Natural killer cell (primary cell): ENCODE results near the gene WWTR1. TPM values are rescaled to one million over a fixed set of nuclear protein-coding genes. Genes with fewer than 3 reads are reported as not detected.

Experiments
- ATAC-seq, 3 donors: fragments of 150-1000 bp in 2 of 3; fragments of 200-7000 bp in 1 of 3; cut with Tn5 transposase; 1 replicate in 1 of 3; 2 replicates in 2 of 3; pipeline ENCODE4 v1.10.0; 2021; ENCODE audit warnings: mild to moderate bottlenecking in 2 of 3, moderate library complexity in 2 of 3
- DNase-seq, 2 donors: peaks; one replicate each; pipeline versions ENCODE4 v3.0.0 to v3.0.0-alpha.2; 2013 to 2021; ENCODE audit warnings: mixed read lengths in 1 of 2
- H3K27ac ChIP-seq: one replicate; pipeline ENCODE4 v1.5.1; 2013; ENCODE audit warnings: mild to moderate bottlenecking, low read length
- H3K27me3 ChIP-seq: one replicate; pipeline ENCODE4 v1.6.1; 2013; ENCODE audit warnings: low read length; ENCODE audit not compliant: control insufficient read depth, insufficient read depth
- H3K36me3 ChIP-seq: one replicate; pipeline ENCODE4 v1.6.1; 2013; ENCODE audit warnings: low read length; ENCODE audit not compliant: control insufficient read depth, insufficient read depth
- H3K4me1 ChIP-seq: one replicate; pipeline ENCODE4 v1.6.1; 2013; ENCODE audit warnings: low read length; ENCODE audit not compliant: control insufficient read depth, insufficient read depth
- H3K4me3 ChIP-seq: one replicate; pipeline ENCODE4 v1.5.1; 2013; ENCODE audit warnings: low read length
- H3K9me3 ChIP-seq: one replicate; pipeline ENCODE4 v1.6.1; 2013; ENCODE audit warnings: low read length; ENCODE audit not compliant: control insufficient read depth, insufficient read depth
- H3K27ac Mint-ChIP-seq, 2 donors: one replicate each; pipeline ENCODE4 v1.8.0; 2022; ENCODE audit warnings: mild to moderate bottlenecking in 2 of 2, mixed read lengths in 2 of 2, moderate library complexity in 1 of 2
- H3K27me3 Mint-ChIP-seq, 2 donors: one replicate each; pipeline ENCODE4 v1.8.0; 2022; ENCODE audit warnings: low read depth in 2 of 2, mixed read lengths in 2 of 2
- H3K36me3 Mint-ChIP-seq: one replicate; pipeline ENCODE4 v1.8.0; 2022; ENCODE audit warnings: mixed read lengths
- H3K4me1 Mint-ChIP-seq, 2 donors: one replicate each; pipeline ENCODE4 v1.8.0; 2022; ENCODE audit warnings: mixed read lengths in 2 of 2
- H3K4me3 Mint-ChIP-seq: one replicate; pipeline ENCODE4 v1.8.0; 2022; ENCODE audit warnings: mild to moderate bottlenecking, moderate library complexity, mixed read lengths
- H3K9me3 Mint-ChIP-seq, 2 donors: one replicate each; pipeline ENCODE4 v1.8.0; 2022; ENCODE audit warnings: mixed read lengths in 2 of 2
- CTCF ChIP-seq: fragments of 200-600 bp; IDR thresholded peaks from one replicate; pipeline ENCODE4 v1.8.0; 2022; ENCODE audit warnings: antibody characterized with exemption
- WGBS: methylation state at CpG from one replicate; pipeline ENCODE4 v1.1.7; 2013; ENCODE audit warnings: missing lambda C conversion rate; ENCODE audit not compliant: insufficient coverage; 5-methylcytosine and 5-hydroxymethylcytosine counted together
- intact Hi-C: fragments of 100-400 bp; cut with micrococcal nuclease; formaldehyde crosslinking; loops from one replicate; pipeline ENCODE4 v1.14.2; 2022
- total RNA-seq, 4 donors: library from RNA; stranded (reverse); fragments of 120-200 nt in 1 of 4; gene quantifications; one replicate each; pipeline versions ENCODE4 v1.2.3 to v1.2.4, GENCODE V29; 2013 to 2022

The WWTR1 gene
- total RNA-seq, 3 donors from 2014 or later (not counting 1 experiment from before 2014, with no cell fraction given): 0.72 to 1.1 (median 0.73) TPM

DNA sequence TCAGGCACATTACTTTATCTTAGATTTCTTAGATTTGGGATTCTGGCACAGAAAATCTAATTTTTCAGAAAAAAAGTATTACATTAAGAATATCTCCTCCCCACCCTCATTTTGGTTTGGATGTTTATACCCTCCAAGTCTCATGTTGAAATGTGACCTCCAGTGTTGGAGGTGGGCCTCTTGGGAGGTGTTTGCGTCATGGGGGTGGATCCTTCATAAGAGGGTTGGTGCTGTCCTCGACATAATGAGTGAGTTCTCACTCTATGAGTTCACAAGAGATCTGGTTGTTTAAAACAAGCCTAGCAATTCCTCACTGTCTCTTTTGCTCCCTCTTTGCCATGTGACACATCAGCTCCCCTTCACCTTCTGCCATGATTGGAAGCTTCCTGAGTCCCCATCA, 45.6 kb upstream of the WWTR1 start:
- no peaks in the 10 kb centered on the region for H3K27me3 ChIP-seq
- Mint-ChIP-seq H3K4me3 (no peak overlapping the region), H3K9me3 (peaks cover 0 to 3% of the 10 kb centered on the region in 2 donors), H3K27me3 (no peaks in the 10 kb centered on the region), H3K36me3 (no peaks in the 10 kb centered on the region), H3K4me1 (no peaks in the 10 kb centered on the region), H3K27ac (no peak overlapping the region)
- H3K9me3 ChIP-seq: peaks cover 4% of the 10 kb centered on the region
- DNase-seq (no peak), ATAC-seq (no peak)
- no peaks in the 10 kb centered on the region for H3K36me3 ChIP-seq
- no peaks in the 10 kb centered on the region for H3K4me1 ChIP-seq
- intact Hi-C loops: no loop called here
- H3K4me3 ChIP-seq: no peak overlapping the region
- no peak for TF ChIP-seq CTCF
- WGBS: 94% methylated on average over 2 of the region's 2 CpGs
- no peak overlapping the region for H3K27ac ChIP-seq

- Mint-ChIP-seq H3K36me3 (no peaks in the 10 kb centered on the region), H3K4me3 (no peak overlapping the region), H3K9me3 (peaks cover 0 to 3% of the 10 kb centered on the region in 2 donors), H3K27ac (no peak overlapping the region), H3K27me3 (no peaks in the 10 kb centered on the region), H3K4me1 (no peaks in the 10 kb centered on the region)
- DNase-seq: peak in 1 of 2 donors; percentile 2
- intact Hi-C loops: no loop called here
- Histone ChIP-seq H3K36me3 (no peaks in the 10 kb centered on the region), H3K4me1 (no peaks in the 10 kb centered on the region), H3K9me3 (peaks cover 10% of the 10 kb centered on the region), H3K27ac (no peak overlapping the region), H3K27me3 (no peaks in the 10 kb centered on the region), H3K4me3 (no peak overlapping the region)
- TF ChIP-seq CTCF: no peak
- ATAC-seq: no peak
- 82% methylated on average over 2 of the region's 4 CpGs for WGBS
Observed at GRCh38 chr3:149702691-149703441, 45.0 kb upstream of the WWTR1 start.

GRCh38 chr3:149701977-149702350, 44.1 kb upstream of the WWTR1 start:
- no peak overlapping the region for H3K4me3 ChIP-seq
- intact Hi-C loops: no loop called here
- WGBS: 100% methylated on average over 1 of the region's 1 CpG
- DNase-seq (peak in 1 of 2 donors; percentile 16), ATAC-seq (no peak)
- H3K27ac ChIP-seq: no peak overlapping the region
- Mint-ChIP-seq H3K4me3 (no peak overlapping the region), H3K9me3 (peaks cover 0 to 3% of the 10 kb centered on the region in 2 donors), H3K27me3 (no peaks in the 10 kb centered on the region), H3K4me1 (no peaks in the 10 kb centered on the region), H3K27ac (no peak overlapping the region), H3K36me3 (no peaks in the 10 kb centered on the region)
- peaks cover 12% of the 10 kb centered on the region for H3K9me3 ChIP-seq
- H3K4me1 ChIP-seq: no peaks in the 10 kb centered on the region
- TF ChIP-seq CTCF: no peak
- H3K36me3 ChIP-seq: no peaks in the 10 kb centered on the region
- no peaks in the 10 kb centered on the region for H3K27me3 ChIP-seq
